Lung (tissue), 12 donors: ENCODE measurements around the gene DYNLT3. TPM values are rescaled to one million over a fixed set of nuclear protein-coding genes. Genes with fewer than 3 reads are reported as not detected.

Experiments used
- ATAC-seq: fragments of 200-7000 bp; cut with Tn5 transposase; one replicate; pipeline ENCODE4 v1.9.1; 2020; ENCODE audit warnings: moderate number of reproducible peaks; ENCODE audit not compliant: insufficient read depth, low FRiP score
- DNase-seq, 3 donors: peaks; one replicate each; pipeline ENCODE4 v3.0.0-alpha.2; 2013 to 2017
- H3K27ac ChIP-seq, 2 donors: one replicate each; pipeline ENCODE4 v1.5.1; 2013; ENCODE audit warnings: mild to moderate bottlenecking in 2 of 2, moderate library complexity in 2 of 2, control low read depth in 1 of 2, inconsistent platforms in 1 of 2, low read depth in 1 of 2, low read length in 1 of 2
- H3K27me3 ChIP-seq, 3 donors: one replicate each; pipeline ENCODE4 v1.5.1; 2013; ENCODE audit warnings: low read length in 2 of 3; ENCODE audit not compliant: control insufficient read depth in 3 of 3, insufficient read depth in 3 of 3
- H3K36me3 ChIP-seq, 4 donors: one replicate each; pipeline ENCODE4 v1.5.1; 2013; ENCODE audit warnings: low read length in 4 of 4, mild to moderate bottlenecking in 1 of 4, moderate library complexity in 1 of 4; ENCODE audit not compliant: control insufficient read depth in 4 of 4, insufficient read depth in 4 of 4
- H3K4me1 ChIP-seq, 5 donors: one replicate each; pipeline ENCODE4 v1.5.1; 2013; ENCODE audit warnings: low read length in 5 of 5, mild to moderate bottlenecking in 2 of 5, moderate library complexity in 1 of 5; ENCODE audit not compliant: control insufficient read depth in 5 of 5, insufficient read depth in 5 of 5
- H3K4me3 ChIP-seq: one replicate; pipeline ENCODE4 v1.5.1; 2013; ENCODE audit warnings: mild to moderate bottlenecking, control low read depth, moderate library complexity
- H3K9ac ChIP-seq, 2 donors: one replicate each; pipeline ENCODE4 v1.5.1; 2013; ENCODE audit warnings: low read length in 2 of 2, control low read depth in 1 of 2; ENCODE audit not compliant: insufficient read depth in 1 of 2
- H3K9me3 ChIP-seq, 4 donors: one replicate each; pipeline ENCODE4 v1.5.1; 2013; ENCODE audit warnings: low read length in 3 of 4, mild to moderate bottlenecking in 1 of 4, moderate library complexity in 1 of 4; ENCODE audit not compliant: control insufficient read depth in 4 of 4, insufficient read depth in 3 of 4
- CTCF ChIP-seq: IDR thresholded peaks from 2 replicates; pipeline ENCODE4 v1.5.1; 2012; ENCODE audit warnings: mild to moderate bottlenecking; ENCODE audit errors: control extremely low read depth, extremely low read depth
- WGBS, 2 donors: extraction: QIAGEN DNeasy Blood & Tissue Kit; methylation state at CpG; one replicate each; pipeline ENCODE4 v1.1.7; 2013; 5-methylcytosine and 5-hydroxymethylcytosine counted together
- polyA plus RNA-seq, 2 donors: library from polyadenylated mRNA; stranded (reverse); fragments of 200-250 nt; gene quantifications; one replicate each; pipeline ENCODE4 v1.2.1, GENCODE V29; 2013
- total RNA-seq, 2 donors: library from RNA; depleted of rRNA in 1 of 2; stranded (reverse); fragments of >200 nt in 1 of 2; gene quantifications; one replicate each; pipeline ENCODE4 v1.2.1, GENCODE V29; 2014 to 2021
- donor health status: control.
- donor health status: control.
- donor health status: Bipolar disorder and iron deficiency.
- donor health status: healthy.
- donor health status: DM: yes; HTN: yes; CAD: no.

The DYNLT3 gene
- total and polyA plus RNA-seq, 4 donors = 16.5 to 33.1 (median 18.6) TPM

GRCh38 chrX:37872303-37872655 lies 24.9 kb upstream of the DYNLT3 start:
- DNase-seq = no peak
- Histone ChIP-seq H3K4me3 (no peak overlapping the region), H3K36me3 (no peaks in the 10 kb centered on the region), H3K27ac (no peak overlapping the region), H3K9ac (no peak overlapping the region), H3K27me3 (peaks cover 0 to 21% (median 3%) of the 10 kb centered on the region in 3 donors), H3K9me3 (no peaks in the 10 kb centered on the region), H3K4me1 (no peaks in the 10 kb centered on the region)
- no peak for TF ChIP-seq CTCF
- 56 to 82% methylated on average over 1 of the region's 1 CpG for WGBS, 2 donors
- no peak for ATAC-seq

- no peak overlapping the region for H3K27ac ChIP-seq
- DNase-seq (no peak), ATAC-seq (no peak)
- H3K4me3 ChIP-seq = no peak overlapping the region
- H3K27me3 ChIP-seq = peaks cover 0 to 17% (median 3%) of the 10 kb centered on the region in 3 donors
- H3K9me3 ChIP-seq = no peaks in the 10 kb centered on the region
- no peak for TF ChIP-seq CTCF
- no peaks in the 10 kb centered on the region for H3K4me1 ChIP-seq
- no peak overlapping the region for H3K9ac ChIP-seq
- 68 to 73% methylated on average over 4 of the region's 4 CpGs for WGBS, 2 donors
- no peaks in the 10 kb centered on the region for H3K36me3 ChIP-seq
Observed at GRCh38 chrX:37871626-37872302, 24.4 kb upstream of the DYNLT3 start.

- no peak overlapping the region for H3K27ac ChIP-seq
- ATAC-seq = no peak
- no peak for TF ChIP-seq CTCF
- no peak overlapping the region for H3K9ac ChIP-seq
- no peak overlapping the region for H3K4me3 ChIP-seq
- 33 to 73% methylated on average over 3 of the region's 3 CpGs for WGBS, 2 donors
- no peak for DNase-seq
- peaks cover 0 to 30% (median 4%) of the 10 kb centered on the region in 3 donors for H3K27me3 ChIP-seq
- H3K36me3 ChIP-seq = no peaks in the 10 kb centered on the region
- H3K9me3 ChIP-seq = no peaks in the 10 kb centered on the region
- no peaks in the 10 kb centered on the region for H3K4me1 ChIP-seq
Observed at GRCh38 chrX:37867536-37868153, 20.3 kb upstream of the DYNLT3 start.
